GM12865 (cell line): ENCODE data around the gene SNORC.

Experiments used
- DNase-seq: peaks from one replicate; pipeline ENCODE4 v3.0.0; 2010; ENCODE audit warnings: low read depth
- H3K4me3 ChIP-seq: 2 replicates; pipeline ENCODE4 v1.5.1; 2011; ENCODE audit warnings: mild to moderate bottlenecking, low read depth, low read length, control low read depth
- TF ChIP-seq, protein P1 (sequence below): IDR thresholded peaks from 2 replicates; pipeline ENCODE4 v1.5.1; 2011; ENCODE audit warnings: low read length, control low read depth, low read depth, inconsistent platforms; ENCODE audit not compliant: insufficient read depth; ENCODE audit errors: missing control alignments

The SNORC gene

DNA sequence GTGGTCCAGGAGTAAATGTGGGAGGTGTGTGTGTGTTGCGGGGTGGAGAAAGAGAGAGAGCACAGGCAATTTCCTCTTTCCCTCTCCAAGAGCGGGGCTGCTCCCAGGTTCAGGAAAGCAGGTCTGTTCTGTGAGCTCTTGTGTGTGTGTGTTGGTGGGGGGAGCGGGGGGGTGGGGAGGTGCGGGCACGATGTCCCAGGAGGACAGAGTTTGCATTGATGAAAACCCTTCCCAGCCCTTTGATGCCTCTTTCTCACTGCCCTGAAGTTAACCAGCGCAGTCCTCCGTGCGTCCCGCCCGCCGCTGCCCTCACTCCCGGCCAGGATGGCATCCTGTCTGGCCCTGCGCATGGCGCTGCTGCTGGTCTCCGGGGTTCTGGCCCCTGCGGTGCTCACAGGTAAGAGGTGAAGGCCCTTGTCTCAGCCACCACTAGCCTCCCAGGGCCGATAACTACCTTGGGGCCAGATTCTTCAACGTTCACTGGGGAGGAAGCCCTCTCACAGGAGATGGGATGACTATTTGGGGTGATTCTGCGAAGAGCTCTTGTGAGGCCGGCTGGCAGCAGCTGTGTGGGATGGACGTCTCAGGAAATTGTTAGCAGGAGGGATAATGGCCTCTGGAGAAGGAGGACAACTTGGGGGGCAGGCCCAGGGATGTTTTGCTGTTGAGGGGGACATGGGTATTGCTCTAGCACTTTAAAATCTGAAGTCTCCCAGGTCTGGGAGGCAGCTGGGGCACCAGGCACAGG, at the start of gene SNORC:
TSS of gene SNORC (plus strand) at position 247 of the 748 bp plus-strand sequence. CDS start at position 325, 78 bp downstream.
- TF ChIP-seq, protein P1, sequence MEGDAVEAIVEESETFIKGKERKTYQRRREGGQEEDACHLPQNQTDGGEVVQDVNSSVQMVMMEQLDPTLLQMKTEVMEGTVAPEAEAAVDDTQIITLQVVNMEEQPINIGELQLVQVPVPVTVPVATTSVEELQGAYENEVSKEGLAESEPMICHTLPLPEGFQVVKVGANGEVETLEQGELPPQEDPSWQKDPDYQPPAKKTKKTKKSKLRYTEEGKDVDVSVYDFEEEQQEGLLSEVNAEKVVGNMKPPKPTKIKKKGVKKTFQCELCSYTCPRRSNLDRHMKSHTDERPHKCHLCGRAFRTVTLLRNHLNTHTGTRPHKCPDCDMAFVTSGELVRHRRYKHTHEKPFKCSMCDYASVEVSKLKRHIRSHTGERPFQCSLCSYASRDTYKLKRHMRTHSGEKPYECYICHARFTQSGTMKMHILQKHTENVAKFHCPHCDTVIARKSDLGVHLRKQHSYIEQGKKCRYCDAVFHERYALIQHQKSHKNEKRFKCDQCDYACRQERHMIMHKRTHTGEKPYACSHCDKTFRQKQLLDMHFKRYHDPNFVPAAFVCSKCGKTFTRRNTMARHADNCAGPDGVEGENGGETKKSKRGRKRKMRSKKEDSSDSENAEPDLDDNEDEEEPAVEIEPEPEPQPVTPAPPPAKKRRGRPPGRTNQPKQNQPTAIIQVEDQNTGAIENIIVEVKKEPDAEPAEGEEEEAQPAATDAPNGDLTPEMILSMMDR: no peak
- DNase-seq: no peak
- no peak within 1 kb of the TSS for H3K4me3 ChIP-seq

DNA sequence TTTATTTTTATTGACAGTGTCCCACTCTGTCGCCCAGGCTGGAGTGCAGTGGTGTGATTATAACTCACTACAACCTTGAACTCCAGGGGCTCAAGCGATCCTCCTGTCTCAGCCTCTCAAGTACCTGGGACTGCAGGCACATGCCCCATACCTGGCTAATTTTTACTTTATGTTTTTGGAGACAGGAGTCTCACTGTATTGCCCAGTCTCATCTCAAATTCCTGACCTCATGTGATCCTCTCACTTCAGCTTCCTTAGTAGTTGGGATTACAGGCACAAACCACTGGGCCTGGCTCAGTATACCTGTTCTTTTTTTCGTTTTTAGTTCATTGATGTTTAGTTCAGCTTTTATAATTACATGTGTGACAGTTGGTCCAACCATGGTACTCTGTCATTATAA, 40.1 kb upstream of the SNORC start:
- TF ChIP-seq, protein P1: no peak
- no peak overlapping the region for H3K4me3 ChIP-seq
- DNase-seq: no peak

DNA sequence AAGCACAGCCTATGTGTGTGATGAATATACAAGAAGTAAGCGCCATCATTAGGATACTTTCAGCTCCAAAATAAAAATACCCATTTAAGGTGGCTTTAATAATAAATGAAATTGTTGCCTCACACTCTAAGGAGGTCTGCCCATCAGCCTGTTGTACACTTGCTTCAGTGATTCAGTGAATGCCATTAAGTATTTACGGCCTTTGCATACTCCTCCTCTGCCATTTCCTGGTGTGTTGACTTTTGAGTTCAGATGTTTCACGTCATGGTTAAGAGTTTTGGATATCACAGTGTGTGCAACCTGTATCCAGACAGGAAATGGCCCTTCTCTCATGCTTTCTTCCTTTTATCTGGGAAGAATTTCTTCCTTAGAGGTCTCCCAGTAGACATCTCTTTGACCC, 38.6 kb upstream of the SNORC start:
- H3K4me3 ChIP-seq: no peak overlapping the region
- DNase-seq: no peak
- TF ChIP-seq, protein P1: no peak

DNA sequence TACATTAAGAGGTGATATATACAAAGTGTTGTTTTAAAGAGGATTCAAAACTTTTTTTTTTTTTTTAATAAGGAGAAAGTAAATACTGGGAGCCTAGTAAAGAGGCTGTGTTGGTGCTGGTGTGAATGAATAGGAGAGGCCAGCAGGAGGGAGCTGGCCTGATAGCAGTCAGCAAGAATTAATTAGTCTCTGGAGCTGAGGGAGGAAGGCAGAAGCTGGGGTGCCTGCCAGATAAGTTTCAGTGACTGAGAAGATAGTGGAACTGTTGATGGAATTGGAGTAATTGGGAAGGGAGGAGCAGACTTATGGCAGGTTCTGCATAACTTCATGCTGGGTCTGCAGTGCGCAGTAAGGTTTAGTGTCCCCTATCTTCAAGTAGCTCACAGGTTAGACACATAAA, 36.2 kb upstream of the SNORC start:
- no peak overlapping the region for H3K4me3 ChIP-seq
- DNase-seq: no peak
- TF ChIP-seq, protein P1: no peak

DNA sequence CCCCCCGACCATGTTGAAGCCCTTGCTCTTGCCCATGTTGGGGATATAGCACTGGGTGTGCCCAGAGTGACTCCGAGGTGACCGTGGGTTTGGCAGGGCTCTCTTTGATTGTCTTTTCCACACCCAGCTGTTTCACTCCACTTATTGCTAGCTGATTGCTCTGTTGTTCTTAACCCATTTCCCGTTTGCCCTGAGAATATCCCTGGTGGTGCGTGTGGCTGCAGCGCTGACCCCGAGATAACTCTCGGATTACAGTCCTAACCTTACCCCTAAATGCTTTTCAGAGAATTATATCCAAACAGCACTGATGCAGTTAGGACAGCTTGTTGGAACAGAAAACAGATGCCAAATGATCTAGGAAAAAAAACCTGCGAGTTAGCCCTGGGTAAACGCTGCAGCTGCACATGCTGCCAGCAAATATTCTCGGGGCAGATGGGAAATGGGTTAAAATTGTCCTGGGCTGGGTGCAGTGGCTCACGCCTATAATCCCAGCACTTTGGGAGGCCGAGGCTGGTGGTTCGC, 34.3 kb upstream of the SNORC start:
- TF ChIP-seq, protein P1: no peak
- H3K4me3 ChIP-seq: no peak overlapping the region
- no peak for DNase-seq

DNA sequence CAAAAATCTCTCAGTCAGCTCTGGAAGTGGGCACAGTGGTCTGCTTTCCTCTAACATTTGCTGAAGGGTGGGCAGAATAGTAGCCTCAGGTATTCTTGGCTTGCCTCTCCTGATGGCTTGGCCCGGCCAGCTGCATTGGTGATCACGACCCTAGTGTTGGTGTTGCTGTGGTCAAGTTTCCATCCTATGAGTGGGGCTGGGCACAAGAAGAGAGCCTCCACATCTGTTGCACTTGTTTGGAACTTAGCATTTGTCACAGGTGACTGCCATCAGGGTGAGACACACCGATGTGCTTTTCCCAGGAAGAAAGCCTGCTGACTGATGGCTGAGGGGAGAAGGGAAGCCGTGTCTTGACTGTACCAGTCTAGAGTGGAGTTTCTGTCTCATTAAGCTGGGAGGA, 33.1 kb upstream of the SNORC start:
- DNase-seq: no peak
- TF ChIP-seq, protein P1: no peak
- no peak overlapping the region for H3K4me3 ChIP-seq
